Measurements from ENCODE around the gene HOXB6.

The HOXB6 gene

DNA sequence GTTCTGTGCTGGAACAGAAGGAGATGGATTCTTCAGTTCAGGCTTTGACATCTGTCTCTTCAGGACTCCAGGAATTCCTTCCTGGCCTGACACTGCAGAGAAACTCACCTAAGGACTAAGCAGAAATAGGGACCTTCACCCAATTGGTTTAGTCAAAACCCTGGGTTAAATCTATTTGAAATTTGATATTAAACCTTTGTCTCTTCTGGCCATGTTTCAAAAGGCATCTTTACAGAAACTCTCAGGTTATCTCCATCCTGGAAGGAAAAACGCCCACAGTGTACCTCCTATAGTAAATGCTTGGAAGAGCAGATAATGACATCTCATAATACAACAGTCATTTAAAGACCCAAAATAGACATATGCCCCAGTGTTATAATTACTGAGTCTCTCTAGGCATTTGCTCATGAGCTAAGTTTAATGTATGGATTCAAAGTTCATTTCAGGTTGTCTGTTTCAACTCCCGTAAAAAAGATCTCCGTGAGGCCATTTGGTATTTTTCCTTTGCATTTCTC is 21.0 kb downstream of the HOXB6 start (continued):
- TF ChIP-seq ZNF747 (tag by site-specific recombination; IDR thresholded peaks at IDR 0.05) (no peak), OVOL3 (tag by site-specific recombination; IDR thresholded peaks at IDR 0.05) (no peak), GLI4 (tag by site-specific recombination; IDR thresholded peaks at IDR 0.05) (no peak), OSR2 (tag by site-specific recombination; IDR thresholded peaks at IDR 0.05) (no peak), ZNF645 (tag by site-specific recombination; IDR thresholded peaks at IDR 0.05) (no peak), FEZF1 (tag by site-specific recombination; IDR thresholded peaks at IDR 0.05) (peak; percentile 46), ZBTB1 (tag by site-specific recombination; IDR thresholded peaks at IDR 0.05) (no peak), ZNF843 (tag by site-specific recombination; IDR thresholded peaks at IDR 0.05) (no peak)

DNA sequence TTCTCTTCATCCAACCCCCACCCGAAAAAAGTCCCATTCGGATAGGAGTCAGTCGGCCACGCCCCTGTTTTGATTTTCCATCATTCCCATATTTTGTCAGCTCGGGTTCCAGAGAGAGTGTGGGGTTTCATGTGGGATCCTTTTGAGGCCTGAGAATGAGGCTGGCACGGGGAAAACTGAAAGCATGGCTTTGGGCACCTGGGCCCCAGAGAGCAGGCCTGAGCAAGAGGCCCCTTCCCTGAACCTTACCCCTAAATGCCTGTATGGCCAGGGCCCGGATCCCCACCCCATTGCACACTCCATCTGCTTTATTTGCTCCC is 22.1 kb downstream of the HOXB6 start:
- POLR2A ChIA-PET: interaction anchor here (0.9 to 1.2 kb wide), 2 partner anchors 13 to 23 kb away, joined by 3 read pairs; no protein-coding TSS in a partner anchor
- CTCF ChIA-PET: interaction anchor here (0.6 to 2.4 kb wide), 27 partner anchors 11 to 368 kb away, joined by 3 to 15 read pairs (median 5); partner anchors contain the start of genes HOXB5 and HOXB9
- peak overlapping the region; percentile 67 for H3K4me3 ChIP-seq (ENCODE audit: low read depth, low read length)

GRCh38 chr17:48579760-48580554 is 24.8 kb downstream of the HOXB6 start:
- ChIA-PET POLR2A (interaction anchor here (0.7 to 1.3 kb wide), 5 partner anchors 13 to 556 kb away, joined by 3 to 9 read pairs (median 4); no protein-coding TSS in a partner anchor), CTCF (interaction anchor here (0.6 to 1.5 kb wide), 5 partner anchors 79 to 364 kb away, joined by 3 read pairs; no protein-coding TSS in a partner anchor)
- peaks cover 0 to 18% of the 10 kb centered on the region in 2 experiments; a peak in 1 of 3 replicates for H3K36me3 ChIP-seq (ENCODE audit: control insufficient read depth in 2 of 2, insufficient read depth in 1 of 2, low read length in 2 of 2)
- TF ChIP-seq ZNF366 (tag by site-specific recombination; conservative IDR thresholded peaks at IDR 0.05) (no peak), EGR2 (tag by site-specific recombination; IDR thresholded peaks at IDR 0.05; ENCODE audit: low read depth) (no peak), KLF9 (tag by site-specific recombination; IDR thresholded peaks at IDR 0.05; ENCODE audit: low read depth) (no peak), YY1 (tag by site-specific recombination; IDR thresholded peaks at IDR 0.05) (0 out of 2 replicates have a peak, but pooled peaks have one; percentile 11), PRDM6 (tag by site-specific recombination; IDR thresholded peaks at IDR 0.05) (peak; percentile 72)
- TF ChIP-seq, protein P1, sequence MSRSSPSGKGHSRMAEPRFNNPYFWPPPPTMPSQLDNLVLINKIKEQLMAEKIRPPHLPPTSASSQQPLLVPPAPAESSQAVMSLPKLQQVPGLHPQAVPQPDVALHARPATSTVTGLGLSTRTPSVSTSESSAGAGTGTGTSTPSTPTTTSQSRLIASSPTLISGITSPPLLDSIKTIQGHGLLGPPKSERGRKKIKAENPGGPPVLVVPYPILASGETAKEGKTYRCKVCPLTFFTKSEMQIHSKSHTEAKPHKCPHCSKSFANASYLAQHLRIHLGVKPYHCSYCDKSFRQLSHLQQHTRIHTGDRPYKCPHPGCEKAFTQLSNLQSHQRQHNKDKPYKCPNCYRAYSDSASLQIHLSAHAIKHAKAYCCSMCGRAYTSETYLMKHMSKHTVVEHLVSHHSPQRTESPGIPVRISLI (tag by site-specific recombination; IDR thresholded peaks at IDR 0.05): peak; percentile 87
- TF ChIP-seq, protein P2, sequence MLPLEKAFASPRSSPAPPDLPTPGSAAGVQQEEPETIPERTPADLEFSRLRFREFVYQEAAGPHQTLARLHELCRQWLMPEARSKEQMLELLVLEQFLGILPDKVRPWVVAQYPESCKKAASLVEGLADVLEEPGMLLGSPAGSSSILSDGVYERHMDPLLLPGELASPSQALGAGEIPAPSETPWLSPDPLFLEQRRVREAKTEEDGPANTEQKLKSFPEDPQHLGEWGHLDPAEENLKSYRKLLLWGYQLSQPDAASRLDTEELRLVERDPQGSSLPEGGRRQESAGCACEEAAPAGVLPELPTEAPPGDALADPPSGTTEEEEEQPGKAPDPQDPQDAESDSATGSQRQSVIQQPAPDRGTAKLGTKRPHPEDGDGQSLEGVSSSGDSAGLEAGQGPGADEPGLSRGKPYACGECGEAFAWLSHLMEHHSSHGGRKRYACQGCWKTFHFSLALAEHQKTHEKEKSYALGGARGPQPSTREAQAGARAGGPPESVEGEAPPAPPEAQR (tag by site-specific recombination; IDR thresholded peaks at IDR 0.05): no peak
- peak overlapping the region; percentile 92; the same call in 1 of the 2 replicates for H3K27ac ChIP-seq (ENCODE audit: extremely low read depth, low read depth, low read length)
- H3K4me1 ChIP-seq (ENCODE audit: control insufficient read depth, insufficient read depth, low read length): peaks cover 65% of the 10 kb centered on the region
- no peak overlapping the region for H3K4me3 ChIP-seq (ENCODE audit: low read depth, low read length)
- no peaks in the 10 kb centered on the region for H3K9me3 ChIP-seq (ENCODE audit: control insufficient read depth, insufficient read depth, low read depth, low read length)

More for the DNA sequence above, 22.1 kb downstream of the HOXB6 start:
- H3K27ac ChIP-seq (ENCODE audit: extremely low read depth, low read depth, low read length): peak overlapping the region; percentile 92
- H3K9me3 ChIP-seq (ENCODE audit: control insufficient read depth, insufficient read depth, low read depth, low read length): no peaks in the 10 kb centered on the region
- H3K4me1 ChIP-seq (ENCODE audit: control insufficient read depth, insufficient read depth, low read length): peaks cover 57% of the 10 kb centered on the region
- peaks cover 0 to 18% of the 10 kb centered on the region in 2 experiments; a peak in 1 of 3 replicates for H3K36me3 ChIP-seq (ENCODE audit: control insufficient read depth in 2 of 2, insufficient read depth in 1 of 2, low read length in 2 of 2)
- TF ChIP-seq BCL11B (tag by site-specific recombination; IDR thresholded peaks at IDR 0.05; ENCODE audit: low read depth): no peak
- no peak for TF ChIP-seq HOXC10 (CRISPR knock-in tag; IDR thresholded peaks at IDR 0.05)
- TF ChIP-seq ZNF292 (tag by site-specific recombination; IDR thresholded peaks at IDR 0.05; ENCODE audit: borderline replicate concordance, low read depth): 0 out of 2 replicates have a peak, but pooled peaks have one; percentile 6
- TF ChIP-seq IKZF3 (tag by site-specific recombination; IDR thresholded peaks at IDR 0.05): peak; percentile 69; the same call in 1 of the 2 replicates
